LHCN-M2 (cell line): Measurements from ENCODE around the gene ST7L. TPM values are rescaled to one million over a fixed set of nuclear protein-coding genes. Genes with fewer than 3 reads are reported as not detected.

Experiments used
- DNase-seq: peaks from one replicate; pipeline ENCODE4 v3.0.0-alpha.2; 2012; ENCODE audit warnings: low read depth
- total RNA-seq: library from RNA; depleted of rRNA; stranded (reverse); fragments of >200 nt; gene quantifications from 2 replicates; pipeline ENCODE4 v1.2.3, GENCODE V29; 2014

Gene ST7L
- total RNA-seq, 1 experiment from 2014 or later, result 22.3 TPM

DNA sequence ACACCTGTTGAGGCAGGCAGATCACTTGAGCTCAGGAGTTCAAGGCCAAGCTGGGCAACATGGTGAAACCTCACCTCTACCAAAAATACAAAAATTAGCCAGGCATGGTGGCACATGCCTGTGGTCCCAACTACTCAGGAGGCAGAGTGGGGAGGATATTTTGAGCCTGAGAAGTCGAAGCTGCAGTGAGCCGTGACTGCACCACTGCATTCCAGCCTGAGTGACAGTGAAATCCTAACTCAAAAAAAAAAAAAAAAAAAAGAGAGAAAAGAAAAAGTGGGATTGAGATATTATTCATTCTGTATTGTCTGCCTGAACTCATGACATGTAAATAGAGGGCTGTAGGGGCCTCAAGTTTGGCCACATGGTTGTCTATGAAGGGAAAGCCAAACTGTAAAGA is 72.9 kb downstream of the ST7L start:
- DNase-seq, result no peak

GRCh38 chr1:112544751-112545150 is 74.2 kb downstream of the ST7L start:
- peak; percentile 32 for DNase-seq

DNA sequence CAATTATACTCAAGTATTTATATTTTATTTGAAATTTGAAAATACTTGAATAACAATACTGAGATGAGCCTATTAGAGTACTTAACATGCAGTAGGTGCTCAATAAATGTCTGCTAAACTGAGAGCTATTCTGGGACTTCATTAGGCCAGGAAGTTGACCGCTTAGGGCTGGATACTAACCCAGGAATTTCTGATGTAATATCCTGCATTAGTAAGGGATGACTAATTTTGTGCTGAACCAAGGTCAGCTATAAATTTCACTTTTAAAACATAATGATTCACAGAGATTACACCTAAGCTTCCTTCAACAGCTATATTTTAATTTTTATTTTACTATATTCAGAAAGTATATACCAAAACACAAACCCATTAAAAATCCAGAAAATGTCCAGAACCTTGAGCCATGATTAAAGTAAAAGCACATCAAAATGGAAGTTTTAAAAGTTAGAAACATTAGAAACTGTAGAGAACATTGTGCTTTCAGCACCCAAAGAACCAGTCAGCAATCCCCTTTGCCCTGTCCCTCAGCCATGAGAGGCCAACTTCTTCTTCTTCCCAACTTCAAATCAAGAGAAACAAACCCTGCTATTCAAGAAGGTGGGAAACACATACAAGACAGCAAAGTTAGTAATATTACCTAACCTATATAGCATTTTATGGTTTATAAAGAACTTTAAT is 74.8 kb downstream of the ST7L start:
- DNase-seq, result peak; percentile 87

GRCh38 chr1:112542206-112542973 is 76.6 kb downstream of the ST7L start:
- no peak for DNase-seq

GRCh38 chr1:112541299-112541698 is 77.6 kb downstream of the ST7L start:
- no peak for DNase-seq

GRCh38 chr1:112540226-112540794 is 78.6 kb downstream of the ST7L start:
- no peak for DNase-seq

DNA sequence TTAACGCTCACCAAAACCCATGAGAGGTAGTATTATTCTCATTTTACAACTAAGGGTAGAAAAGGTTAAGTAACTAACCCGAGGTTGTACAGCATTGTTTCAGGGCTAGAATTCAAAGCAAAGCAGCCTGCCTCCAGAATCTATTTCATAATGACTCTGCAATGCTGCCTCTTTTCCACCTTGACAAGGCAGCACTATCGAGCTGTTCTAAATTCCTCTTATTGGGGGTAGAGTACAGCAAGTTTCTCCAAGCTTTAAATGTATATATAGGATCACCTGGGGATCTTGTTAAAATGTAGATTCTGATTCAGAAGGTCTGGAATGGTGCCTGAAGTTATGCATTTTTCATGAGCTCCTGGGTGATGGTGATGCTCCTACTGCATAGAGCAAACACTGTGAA is 80.1 kb downstream of the ST7L start:
- no peak for DNase-seq

DNA sequence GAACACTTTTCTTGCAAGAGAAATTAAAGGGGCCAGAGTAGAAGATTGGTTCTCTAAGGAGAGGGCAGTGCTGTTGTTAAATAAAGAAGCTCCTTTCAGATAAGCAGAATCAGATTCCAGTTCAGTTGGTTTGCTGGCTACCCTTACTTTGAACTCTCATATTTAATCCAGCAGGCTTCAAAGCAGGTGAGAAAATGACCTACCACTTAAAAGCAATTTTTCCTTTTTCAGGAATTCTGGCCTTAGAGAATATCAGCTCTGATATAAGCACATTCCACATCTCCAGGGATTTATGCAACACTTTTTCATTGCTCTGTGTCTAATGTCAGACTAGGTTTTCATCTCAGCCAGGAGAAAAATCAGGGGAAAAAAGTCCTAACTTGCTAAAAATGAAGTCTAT is 81.5 kb downstream of the ST7L start:
- DNase-seq, result no peak

GRCh38 chr1:112536561-112536960 is 82.4 kb downstream of the ST7L start:
- DNase-seq, result no peak

DNA sequence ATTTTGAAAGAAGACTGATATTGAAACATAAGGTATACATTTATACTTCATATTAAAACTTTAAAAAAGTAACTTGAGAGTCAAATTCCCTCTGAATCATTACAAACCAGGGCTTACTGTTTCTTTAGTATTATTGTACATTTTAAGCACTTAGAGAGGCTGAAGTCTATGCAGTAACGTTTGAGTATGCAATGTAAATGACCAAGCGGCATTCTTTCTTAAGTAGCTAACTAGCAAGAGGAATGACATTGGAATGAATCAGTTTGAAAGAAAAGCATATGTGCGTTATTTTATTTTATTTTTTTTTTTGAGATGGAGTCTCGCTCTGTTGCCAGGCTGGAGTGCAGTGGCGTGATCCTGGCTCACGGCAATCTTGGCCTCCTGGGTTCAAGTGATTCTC is 85.9 kb downstream of the ST7L start:
- no peak for DNase-seq

- DNase-seq, result no peak
Observed at GRCh38 chr1:112532064-112532463, 86.9 kb downstream of the ST7L start.

- DNase-seq, result no peak
Observed at GRCh38 chr1:112530832-112531231, 88.1 kb downstream of the ST7L start.

DNA sequence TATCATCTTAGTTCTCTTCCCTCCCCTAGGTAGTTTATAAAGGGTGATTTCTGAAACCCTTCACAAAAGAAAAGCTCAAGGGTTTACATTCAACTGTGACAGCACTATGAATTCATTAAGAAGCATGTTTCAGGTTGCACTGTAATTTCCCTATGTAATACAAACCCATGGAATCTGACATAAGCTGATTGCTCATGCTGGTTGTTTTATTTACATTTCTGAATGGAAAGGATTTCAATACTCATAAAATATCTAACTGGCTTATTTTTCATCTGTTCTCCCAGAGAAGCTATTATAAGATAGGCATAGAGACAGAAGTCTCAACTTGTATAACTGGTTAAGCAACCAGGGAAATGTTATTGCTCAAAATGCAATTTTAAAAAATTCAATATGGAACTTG is 89.6 kb downstream of the ST7L start:
- no peak for DNase-seq

DNA sequence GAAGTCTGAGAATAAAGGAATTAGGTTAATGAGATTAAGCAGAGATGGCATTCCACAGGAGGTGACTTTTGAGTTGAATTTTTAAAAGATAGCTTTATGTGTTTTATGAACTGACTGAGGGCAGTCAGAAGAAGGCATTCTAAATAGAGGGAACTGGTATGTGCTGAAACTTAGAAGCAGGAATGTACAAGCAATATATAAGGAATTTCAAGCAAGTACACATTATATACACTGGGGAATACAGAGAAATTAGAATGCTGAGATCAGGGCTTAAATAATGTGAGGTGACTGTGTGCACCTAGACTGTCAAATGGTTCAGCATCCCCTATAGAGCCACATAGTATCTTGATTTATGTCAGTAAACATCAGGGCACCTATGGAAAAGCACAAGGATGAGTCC is 90.9 kb downstream of the ST7L start:
- DNase-seq, result no peak

DNA sequence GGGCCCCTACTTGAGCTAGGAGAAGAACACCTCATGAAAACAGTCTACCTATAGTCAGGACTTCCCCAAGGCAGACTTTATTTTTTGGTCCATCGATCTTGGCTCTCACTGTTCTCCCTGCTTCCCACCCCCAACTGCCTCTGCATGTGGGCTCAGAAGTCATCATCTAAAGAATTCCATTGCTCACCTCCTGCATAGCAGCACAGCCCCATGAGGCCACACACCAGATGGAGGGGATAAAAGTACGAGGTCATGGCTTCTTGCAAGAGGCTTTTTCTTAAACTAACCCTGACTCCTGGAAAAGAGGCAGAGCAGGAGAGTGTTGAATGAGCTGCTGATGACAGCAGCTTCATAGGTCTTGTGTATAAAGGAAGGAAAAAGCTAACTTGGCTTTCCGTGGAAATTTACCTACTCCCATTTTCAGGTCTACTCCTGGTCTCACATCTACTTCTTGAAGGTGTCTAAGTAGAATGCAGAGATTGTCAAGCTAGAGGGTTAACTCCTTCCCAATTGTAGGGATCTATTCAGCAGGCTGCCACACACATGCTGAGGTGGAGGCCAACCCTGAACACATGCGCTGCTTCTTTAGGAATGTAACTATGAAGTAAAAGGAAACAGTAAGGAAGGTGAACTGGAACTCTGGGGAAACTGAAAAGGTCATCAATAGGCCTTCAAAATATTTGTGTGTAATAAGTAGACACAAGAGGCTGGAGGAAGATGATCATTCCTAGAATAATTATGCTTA is 91.5 kb downstream of the ST7L start:
- DNase-seq, result peak; percentile 47

GRCh38 chr1:112524986-112525385 is 94.0 kb downstream of the ST7L start:
- DNase-seq, result no peak

- no peak for DNase-seq
Observed at GRCh38 chr1:112524251-112524650, 94.7 kb downstream of the ST7L start.

- DNase-seq, result peak; percentile 97
Observed at GRCh38 chr1:112522621-112523020, 96.3 kb downstream of the ST7L start.

DNA sequence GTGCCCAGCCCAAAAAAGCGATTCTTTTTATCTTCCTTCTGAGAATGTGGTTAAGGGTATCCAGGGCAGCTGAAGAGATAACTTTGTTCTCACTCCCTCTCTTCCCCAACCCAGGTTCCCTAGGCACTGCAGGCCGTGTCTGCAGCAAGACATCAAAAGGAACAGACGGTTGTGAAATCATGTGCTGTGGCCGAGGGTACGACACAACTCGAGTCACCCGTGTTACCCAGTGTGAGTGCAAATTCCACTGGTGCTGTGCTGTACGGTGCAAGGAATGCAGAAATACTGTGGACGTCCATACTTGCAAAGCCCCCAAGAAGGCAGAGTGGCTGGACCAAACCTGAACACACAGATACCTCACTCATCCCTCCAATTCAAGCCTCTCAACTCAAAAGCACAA is 98.8 kb downstream of the ST7L start:
- DNase-seq, result peak; percentile 31

DNA sequence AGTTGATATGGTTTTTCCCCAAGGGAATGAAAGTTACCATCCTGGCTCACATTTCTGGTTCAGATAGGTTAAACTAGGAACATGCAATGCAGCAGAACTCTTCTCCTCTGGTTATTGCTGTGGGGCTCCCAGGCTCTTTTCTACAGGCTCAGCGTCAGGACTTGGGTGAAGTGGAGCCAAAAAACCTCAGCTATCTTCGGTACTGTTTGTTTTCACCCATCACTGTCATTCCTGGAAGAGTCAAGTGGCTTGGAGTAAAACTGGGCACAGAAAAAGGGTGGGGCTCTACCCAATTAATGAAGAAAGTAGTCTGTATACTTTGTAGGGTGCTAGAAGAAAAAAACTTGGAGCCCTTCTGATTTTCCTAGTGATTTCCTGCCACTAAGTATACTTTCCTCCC is 100.8 kb downstream of the ST7L start:
- no peak for DNase-seq

GRCh38 chr1:112517646-112518045 is 101.3 kb downstream of the ST7L start:
- DNase-seq, result no peak

GRCh38 chr1:112517231-112517630 is 101.7 kb downstream of the ST7L start:
- DNase-seq, result no peak
